Osteoblast (primary cell): ENCODE data around the gene TBC1D5. TPM values are rescaled to one million over a fixed set of nuclear protein-coding genes. Genes with fewer than 3 reads are reported as not detected.

Experiments
- DNase-seq: peaks from one replicate; pipeline ENCODE4 v3.0.0; 2011; ENCODE audit warnings: low spot score, mixed read lengths; ENCODE audit not compliant: insufficient read length; ENCODE audit errors: missing footprints
- H2AFZ ChIP-seq: 2 replicates; pipeline ENCODE4 v1.6.0; 2011; ENCODE audit warnings: mild to moderate bottlenecking, low read length
- H3K27ac ChIP-seq: 2 replicates; pipeline ENCODE4 v1.5.1; 2011; ENCODE audit warnings: mild to moderate bottlenecking, low read depth, low read length, moderate library complexity
- H3K27me3 ChIP-seq: 2 replicates; pipeline ENCODE4 v1.6.0; 2012; ENCODE audit warnings: mild to moderate bottlenecking, control low read depth, inconsistent platforms, low read length, moderate library complexity; ENCODE audit not compliant: insufficient read depth
- H3K36me3 ChIP-seq: 2 replicates; pipeline ENCODE4 v1.5.1; 2011; ENCODE audit warnings: mild to moderate bottlenecking, low read length, control low read depth, moderate library complexity; ENCODE audit not compliant: insufficient read depth
- H3K4me1 ChIP-seq: 2 replicates; pipeline ENCODE4 v1.5.1; 2011; ENCODE audit warnings: mild to moderate bottlenecking, low read length, control low read depth, moderate library complexity; ENCODE audit not compliant: insufficient read depth
- H3K4me2 ChIP-seq: 2 replicates; pipeline ENCODE4 v1.6.0; 2011; ENCODE audit warnings: mild to moderate bottlenecking, low read length; ENCODE audit not compliant: insufficient read depth
- H3K4me3 ChIP-seq: fragments of 200-600 bp; sonication (generic); 3 replicates; pipeline ENCODE4 v1.5.1; 2012; ENCODE audit warnings: mild to moderate bottlenecking, low read length, inconsistent platforms; ENCODE audit not compliant: insufficient read depth
- H3K79me2 ChIP-seq: 2 replicates; pipeline ENCODE4 v1.6.0; 2012; ENCODE audit warnings: mild to moderate bottlenecking, low read length, control low read depth, inconsistent platforms; ENCODE audit not compliant: insufficient read depth
- H3K9me3 ChIP-seq: 2 replicates; pipeline ENCODE4 v1.5.1; 2011; ENCODE audit warnings: low read depth, low read length, control low read depth
- H4K20me1 ChIP-seq: 2 replicates; pipeline ENCODE4 v1.6.0; 2012; ENCODE audit warnings: mild to moderate bottlenecking, low read length, control low read depth; ENCODE audit not compliant: insufficient read depth
- CTCF ChIP-seq: IDR thresholded peaks from 2 replicates; pipeline ENCODE4 v1.5.1; 2011; ENCODE audit warnings: mild to moderate bottlenecking, low read depth, low read length, moderate library complexity; ENCODE audit errors: extremely low read depth
- total RNA-seq: library from RNA; depleted of rRNA; stranded (reverse); fragments of >200 nt; gene quantifications from 2 replicates; pipeline ENCODE4 v1.2.3, GENCODE V29; 2012

TBC1D5 gene
- total RNA-seq, 1 donor: 117 TPM

DNA sequence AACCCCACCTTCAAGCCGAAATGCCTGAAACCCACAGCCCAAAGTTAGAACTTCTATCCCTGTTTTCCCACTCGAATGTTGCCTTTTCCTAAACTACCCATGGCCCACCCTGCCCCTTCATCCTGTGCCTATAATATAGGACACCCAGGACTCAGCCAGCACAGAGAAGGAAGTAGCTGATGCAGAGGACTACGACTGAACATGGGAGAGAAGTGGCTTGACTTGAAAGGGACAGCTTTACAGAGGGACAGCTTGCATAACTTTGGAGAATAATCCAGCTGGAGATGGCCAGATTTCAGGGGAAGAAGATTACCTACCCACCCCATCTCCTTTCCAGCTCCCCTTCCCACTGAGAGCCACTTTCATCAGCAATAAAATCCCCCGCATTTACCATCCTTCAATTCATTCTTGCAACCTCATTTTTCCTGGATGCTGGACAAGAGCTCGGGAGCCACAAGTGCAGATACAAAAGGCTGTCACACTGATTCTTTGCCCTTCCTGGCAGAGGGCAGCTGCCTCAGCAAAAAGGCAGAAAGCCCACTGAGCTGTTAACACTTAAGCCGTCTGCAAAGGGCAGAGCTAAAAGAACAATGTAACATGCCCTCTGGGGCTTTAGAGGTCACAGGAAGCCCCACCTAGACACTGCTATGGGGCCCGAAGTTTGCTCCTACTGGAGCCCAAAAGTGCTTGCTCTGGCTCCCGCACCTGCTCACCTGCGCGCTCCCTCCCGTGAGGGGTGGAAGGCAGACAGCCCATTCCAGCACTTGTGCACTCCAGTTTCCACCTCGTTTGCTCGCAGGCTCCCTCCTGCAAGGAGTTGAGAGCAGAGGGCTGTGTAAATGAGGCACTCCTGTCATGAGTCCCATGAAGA lies 224.0 kb downstream of the TBC1D5 start:
- Histone ChIP-seq H2AFZ (no peak overlapping the region), H3K4me1 (no peaks in the 10 kb centered on the region), H3K36me3 (no peaks in the 10 kb centered on the region), H3K27me3 (no peaks in the 10 kb centered on the region), H3K4me2 (no peak overlapping the region), H3K79me2 (no peaks in the 10 kb centered on the region), H3K27ac (no peak overlapping the region), H3K4me3 (no peak overlapping the region), H3K9me3 (no peaks in the 10 kb centered on the region), H4K20me1 (no peaks in the 10 kb centered on the region)
- no peak for DNase-seq
- no peak for TF ChIP-seq CTCF

GRCh38 chr3:17515445-17516234 lies 226.8 kb downstream of the TBC1D5 start:
- no peak for DNase-seq

DNA sequence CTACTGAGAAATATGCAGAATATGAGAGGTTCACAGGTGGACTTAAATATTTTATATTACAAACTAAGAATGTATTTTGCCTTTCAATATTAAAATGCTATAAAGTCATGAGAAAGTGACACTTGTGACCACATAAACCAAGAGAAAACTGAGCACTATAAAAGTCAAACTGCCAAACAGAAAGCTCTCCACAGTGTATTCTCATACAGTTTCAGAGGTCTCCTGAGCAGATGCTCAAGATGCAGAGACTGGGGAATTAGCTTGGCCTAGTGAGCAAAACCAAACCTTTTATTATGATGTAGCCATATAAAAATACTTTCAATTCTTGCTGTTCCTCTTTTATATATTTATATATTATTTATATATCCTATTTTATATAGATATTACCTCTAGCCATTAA lies 227.8 kb downstream of the TBC1D5 start:
- no peak for DNase-seq
- Histone ChIP-seq H3K4me3 (no peak overlapping the region), H3K9me3 (no peaks in the 10 kb centered on the region), H2AFZ (no peak overlapping the region), H3K27me3 (no peaks in the 10 kb centered on the region), H4K20me1 (no peaks in the 10 kb centered on the region), H3K4me1 (no peaks in the 10 kb centered on the region), H3K27ac (no peak overlapping the region), H3K4me2 (no peak overlapping the region), H3K36me3 (no peaks in the 10 kb centered on the region), H3K79me2 (no peaks in the 10 kb centered on the region)
- no peak for TF ChIP-seq CTCF

More at GRCh38 chr3:17515445-17516234, 226.8 kb downstream of the TBC1D5 start:
- no peak for TF ChIP-seq CTCF
- H2AFZ ChIP-seq: no peak overlapping the region
- no peaks in the 10 kb centered on the region for H3K9me3 ChIP-seq
- H3K27me3 ChIP-seq: no peaks in the 10 kb centered on the region
- no peak overlapping the region for H3K27ac ChIP-seq
- no peaks in the 10 kb centered on the region for H3K36me3 ChIP-seq
- no peaks in the 10 kb centered on the region for H3K79me2 ChIP-seq
- no peak overlapping the region for H3K4me2 ChIP-seq
- H3K4me1 ChIP-seq: no peaks in the 10 kb centered on the region
- no peak overlapping the region for H3K4me3 ChIP-seq
- no peaks in the 10 kb centered on the region for H4K20me1 ChIP-seq

DNA sequence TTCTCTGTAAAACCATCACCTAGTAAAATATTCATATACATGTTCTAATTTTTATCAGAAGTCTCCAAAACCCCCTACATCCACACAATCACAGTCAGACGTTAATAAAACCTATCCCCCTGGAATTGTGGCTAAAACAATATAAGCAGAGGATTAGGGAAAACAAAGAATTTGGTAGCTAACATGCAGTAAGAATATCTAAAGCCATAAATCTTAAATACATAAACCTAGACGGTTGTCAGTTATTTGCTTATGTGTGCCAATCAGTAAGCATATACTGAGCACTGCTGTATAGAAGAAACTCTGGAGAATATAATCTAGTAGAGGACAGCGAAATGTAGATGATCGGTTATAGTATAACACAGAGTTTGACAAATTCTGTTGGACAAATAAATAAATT lies 232.2 kb downstream of the TBC1D5 start:
- H3K4me1 ChIP-seq: peaks cover 7% of the 10 kb centered on the region
- no peaks in the 10 kb centered on the region for H4K20me1 ChIP-seq
- no peaks in the 10 kb centered on the region for H3K27me3 ChIP-seq
- no peaks in the 10 kb centered on the region for H3K79me2 ChIP-seq
- no peak overlapping the region for H3K27ac ChIP-seq
- DNase-seq: no peak
- H3K4me2 ChIP-seq: no peak overlapping the region
- no peak for TF ChIP-seq CTCF
- no peaks in the 10 kb centered on the region for H3K9me3 ChIP-seq
- no peak overlapping the region for H2AFZ ChIP-seq
- no peaks in the 10 kb centered on the region for H3K36me3 ChIP-seq
- no peak overlapping the region for H3K4me3 ChIP-seq
